ENCODE measurements around the gene RHEX. TPM values are rescaled to one million over a fixed set of nuclear protein-coding genes. Genes with fewer than 3 reads are reported as not detected.
A peak's percentile ranks its signal among the peaks of the same experiment; 100 is the strongest.

The RHEX gene
- total and polyA plus RNA-seq, 2 donors (not counting 1 experiment from before 2014, with no cell fraction given) = 1.8 to 12.8 TPM

GRCh38 chr1:206039046-206039973, 13.7 kb upstream of the RHEX start:
- POLR2A ChIA-PET = interaction anchor here (0.7 to 1.2 kb wide), 5 partner anchors 9 to 227 kb away, joined by 3 to 8 read pairs (median 5); no protein-coding TSS in a partner anchor
- no peaks in the 10 kb centered on the region for H3K9me3 ChIP-seq (ENCODE audit: control extremely low read depth in 1 of 3, control insufficient read depth in 2 of 3, insufficient read depth in 1 of 3, low read length in 2 of 3)
- WGBS (ENCODE audit: insufficient coverage) = 0% methylated on average over 2 of the region's 7 CpGs
- H3K4me1 Mint-ChIP-seq = peaks cover 82% of the 10 kb centered on the region
- no peaks in the 10 kb centered on the region for H3K27me3 Mint-ChIP-seq
- TF ChIP-seq CTCF (IDR thresholded peaks at IDR 0.05) (no peak), EZH2 (IDR thresholded peaks at IDR 0.05; ENCODE audit: borderline replicate concordance, insufficient read depth, low read depth, low read length, poor library complexity, severe bottlenecking) (no peak)
- CTCF ChIA-PET = interaction anchor here (0.6 to 4.1 kb wide), 10 partner anchors 9 to 502 kb away, joined by 3 to 21 read pairs (median 4); no protein-coding TSS in a partner anchor
- no peaks in the 10 kb centered on the region for H3K27me3 ChIP-seq (replicated peaks in 1 of 4; ENCODE audit: control extremely low read depth in 1 of 4, control insufficient read depth in 3 of 4, insufficient read depth in 4 of 4, low read length in 3 of 4)
- H3K9me3 Mint-ChIP-seq (ENCODE audit: insufficient read depth) = no peaks in the 10 kb centered on the region
- H3K4me3 ChIP-seq (ENCODE audit: control extremely low read depth in 1 of 5, extremely low read depth in 1 of 5, insufficient read depth in 1 of 5, low read depth in 2 of 5, low read length in 4 of 5) = peak overlapping the region in 1 of 5 experiments; percentile 1
- H3K36me3 ChIP-seq (replicated peaks in 1 of 2; ENCODE audit: control extremely low read depth in 1 of 2, control insufficient read depth in 1 of 2, extremely low read depth in 1 of 2, insufficient read depth in 2 of 2, low read length in 1 of 2) = no peaks in the 10 kb centered on the region
- peak overlapping the region; percentile 85 for H3K4me3 Mint-ChIP-seq
- ATAC-seq (ENCODE audit: low read depth) (peak; percentile 22), DNase-seq (no peak)
- peak overlapping the region; percentile 21 for H3K9ac ChIP-seq (ENCODE audit: low read length)
- peak overlapping the region; percentile 54 for H3K4me2 ChIP-seq (replicated peaks; ENCODE audit: low read depth, low read length, poor library complexity, severe bottlenecking)
- peaks cover 88 to 94% of the 10 kb centered on the region in 2 donors for H3K4me1 ChIP-seq (ENCODE audit: control insufficient read depth in 2 of 2, insufficient read depth in 2 of 2, low read length in 2 of 2)
- no peaks in the 10 kb centered on the region for H4K20me1 ChIP-seq (ENCODE audit: control insufficient read depth, insufficient read depth, low read length, poor library complexity, severe bottlenecking)
- H3K79me2 ChIP-seq (ENCODE audit: control insufficient read depth, insufficient read depth, low read length) = peaks cover 74% of the 10 kb centered on the region
- H3K27ac ChIP-seq (ENCODE audit: low read length in 2 of 2) = peak overlapping the region; percentile 72 to 82
- peak overlapping the region; percentile 57 for H2AFZ ChIP-seq (ENCODE audit: insufficient read depth, low read depth, low read length, poor library complexity, severe bottlenecking)
- intact Hi-C loops (cut with micrococcal nuclease) = no loop called here
- peak overlapping the region; percentile 95 for H3K27ac Mint-ChIP-seq
